ENCODE measurements around the gene PCK1. TPM values are rescaled to one million over a fixed set of nuclear protein-coding genes. Genes with fewer than 3 reads are reported as not detected.

The PCK1 gene
- total and polyA plus RNA-seq, 2 of the 8 experiments (the other 6 are each of a cell fraction or from before 2014, with no cell fraction given): not detected

DNA sequence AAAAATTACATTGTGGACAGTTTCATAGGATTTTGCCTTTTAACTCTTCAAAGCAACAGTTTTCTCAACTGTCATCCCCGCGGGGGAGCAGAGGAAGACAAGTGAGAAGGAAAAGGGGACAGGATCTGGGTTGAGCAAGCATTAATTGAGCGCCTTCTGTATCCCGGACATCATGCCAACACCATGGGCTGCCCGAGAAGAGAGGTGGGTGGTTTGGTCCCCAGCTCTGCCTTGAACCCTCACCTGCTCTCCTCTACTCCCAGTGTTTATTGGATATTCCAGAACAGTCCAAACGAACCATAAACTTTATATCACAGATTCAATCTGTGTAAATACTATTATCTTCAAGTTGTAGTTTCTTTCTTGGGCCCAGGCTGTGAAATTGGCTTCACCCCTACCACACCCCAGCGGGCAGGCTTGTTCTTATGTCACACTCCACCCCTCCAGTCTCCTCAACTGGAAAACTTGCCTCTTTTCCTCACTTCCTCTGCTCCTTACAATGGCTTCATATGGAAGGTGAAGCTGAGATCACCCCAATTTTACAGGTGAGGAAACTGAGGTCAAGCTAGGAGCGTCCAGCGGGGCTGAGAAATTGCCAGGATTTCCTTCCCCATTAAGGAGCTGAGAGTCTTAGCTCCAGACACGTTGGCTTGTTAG is 6.0 kb downstream of the PCK1 start:
- Histone ChIP-seq H3K79me1 (ENCODE audit: low read depth, low read length) (no peaks in the 10 kb centered on the region), H3K23me2 (ENCODE audit: low read depth, low read length) (no peaks in the 10 kb centered on the region), H3K4me1 (replicated peaks in 1 of 4; ENCODE audit: control insufficient read depth in 3 of 4, insufficient read depth in 4 of 4, low read length in 3 of 4) (no peaks in the 10 kb centered on the region), H3K4me3 (ENCODE audit: extremely low read depth in 1 of 4, insufficient read depth in 2 of 4, low read depth in 3 of 4, low read length in 4 of 4) (no peak overlapping the region), H2BK120ac (replicated peaks; ENCODE audit: low read depth, low read length) (no peak overlapping the region), H4K91ac (replicated peaks; ENCODE audit: insufficient read length, low read length) (no peak overlapping the region), H3K36me3 (ENCODE audit: control insufficient read depth in 2 of 4, insufficient read depth in 4 of 4, low read length in 3 of 4) (no peaks in the 10 kb centered on the region), H2BK5ac (ENCODE audit: low read depth, low read length) (no peak overlapping the region), H3K14ac (ENCODE audit: insufficient read length) (no peak overlapping the region), H2BK15ac (ENCODE audit: low read length) (no peak overlapping the region), H4K20me1 (replicated peaks in 1 of 2; ENCODE audit: control insufficient read depth in 1 of 2, insufficient read depth in 2 of 2, low read length in 2 of 2) (no peaks in the 10 kb centered on the region), H4K5ac (ENCODE audit: insufficient read length, low read depth, low read length) (no peak overlapping the region), H3K56ac (replicated peaks; ENCODE audit: insufficient read length, low read depth, low read length) (no peak overlapping the region), H3K27me3 (replicated peaks in 1 of 4; ENCODE audit: control insufficient read depth in 3 of 4, extremely low read depth in 1 of 4, insufficient read depth in 3 of 4, low read length in 3 of 4) (peaks cover 0 to under 1% (median 0%) of the 10 kb centered on the region in 4 experiments; a peak in 1 of 7 replicates), H2BK12ac (ENCODE audit: low read depth, low read length) (no peak overlapping the region), H2BK20ac (ENCODE audit: low read length) (no peak overlapping the region), H3K9me3 (ENCODE audit: insufficient read depth in 2 of 2, low read depth in 1 of 2, low read length in 1 of 2) (no peaks in the 10 kb centered on the region), H3K4me2 (ENCODE audit: insufficient read depth in 1 of 2, low read depth in 2 of 2, low read length in 2 of 2) (no peak overlapping the region), H3K18ac (ENCODE audit: extremely low read depth, low read length) (no peak overlapping the region), H2AK5ac (ENCODE audit: low read depth, low read length) (no peak overlapping the region), H3K27ac (ENCODE audit: low read depth, low read length) (no peak overlapping the region), H2AFZ (ENCODE audit: low read length) (no peak overlapping the region), H3K23ac (ENCODE audit: insufficient read length) (no peak overlapping the region), H3K9ac (replicated peaks in 1 of 4; ENCODE audit: extremely low read depth in 1 of 4, low read depth in 3 of 4, low read length in 3 of 4) (no peak overlapping the region), H3K4ac (replicated peaks; ENCODE audit: insufficient read length, low read depth, low read length) (no peak overlapping the region), H4K8ac (ENCODE audit: extremely low read depth, insufficient read depth, low read length) (no peak overlapping the region), H3K79me2 (ENCODE audit: control insufficient read depth in 1 of 2, insufficient read depth in 2 of 2, low read length in 2 of 2) (no peaks in the 10 kb centered on the region)
- DNase-seq (ENCODE audit: low read depth in 1 of 2, low spot score in 2 of 2) (no peak), FAIRE-seq (no peak)
- 87% methylated on average over 10 of the region's 10 CpGs; no CpG with 5 or more reads in 1 of the 2 experiments for WGBS, 2 experiments (ENCODE audit: extremely low coverage in 1 of 2, insufficient coverage in 1 of 2, insufficient read length in 1 of 2, insufficient replicate concordance in 2 of 2, low coverage in 1 of 2, low lambda C conversion rate in 2 of 2, missing lambda C conversion rate in 1 of 2)
- ChIA-PET POLR2A (ENCODE audit: partially characterized antibody) (no interaction called here), CTCF (ENCODE audit: partially characterized antibody) (interaction anchor here (0.7 to 4.0 kb wide), 7 partner anchors 9 to 68 kb away, joined by 3 to 22 read pairs (median 9); no protein-coding TSS in a partner anchor)
- no peak for TF ChIP-seq KDM1A (IDR thresholded peaks at IDR 0.05; ENCODE audit: borderline replicate concordance, low read length)
- no peak for TF ChIP-seq TBP (IDR thresholded peaks at IDR 0.05; ENCODE audit: low read depth, low read length)

Data from H1 (cell line).